ENCODE data around the gene AP1M2. TPM values are rescaled to one million over a fixed set of nuclear protein-coding genes. Genes with fewer than 3 reads are reported as not detected.

Gene AP1M2
- total RNA-seq, 2 donors from 2014 or later = 4.8 TPM; not detected in 1

GRCh38 chr19:10560154-10560553 is 27.0 kb downstream of the AP1M2 start:
- H3K9me3 ChIP-seq = no peaks in the 10 kb centered on the region
- peaks cover 0 to 8% of the 10 kb centered on the region in 2 donors for H3K4me1 ChIP-seq
- H3K4me3 ChIP-seq = no peak overlapping the region
- H3K36me3 ChIP-seq = peaks cover 48% of the 10 kb centered on the region
- TF ChIP-seq CTCF (IDR thresholded peaks at IDR 0.05) = no peak
- no peaks in the 10 kb centered on the region for H3K27me3 ChIP-seq
- no peak for DNase-seq (ENCODE audit: low spot score)
- no peak overlapping the region for H3K27ac ChIP-seq

GRCh38 chr19:10557603-10558197 is 29.4 kb downstream of the AP1M2 start:
- H3K27ac ChIP-seq = no peak overlapping the region
- H3K27me3 ChIP-seq = no peaks in the 10 kb centered on the region
- no peak for DNase-seq (ENCODE audit: low spot score)
- no peaks in the 10 kb centered on the region for H3K9me3 ChIP-seq
- H3K4me3 ChIP-seq = no peak overlapping the region
- H3K4me1 ChIP-seq = no peaks in the 10 kb centered on the region
- H3K36me3 ChIP-seq = peaks cover 73% of the 10 kb centered on the region
- no peak for TF ChIP-seq CTCF (IDR thresholded peaks at IDR 0.05)

GRCh38 chr19:10555610-10555973 is 31.5 kb downstream of the AP1M2 start:
- H3K36me3 ChIP-seq = peaks cover 91% of the 10 kb centered on the region

GRCh38 chr19:10554760-10555609 is 32.1 kb downstream of the AP1M2 start:
- Histone ChIP-seq H3K27ac (no peak overlapping the region), H3K4me3 (no peak overlapping the region), H3K36me3 (peaks cover 89% of the 10 kb centered on the region), H3K4me1 (no peaks in the 10 kb centered on the region), H3K27me3 (no peaks in the 10 kb centered on the region), H3K9me3 (no peaks in the 10 kb centered on the region)
- DNase-seq (ENCODE audit: low spot score) = no peak
- TF ChIP-seq CTCF (IDR thresholded peaks at IDR 0.05) = no peak

More at GRCh38 chr19:10555610-10555973, 31.5 kb downstream of the AP1M2 start:
- H3K4me3 ChIP-seq = no peak overlapping the region
- no peaks in the 10 kb centered on the region for H3K4me1 ChIP-seq
- no peak for DNase-seq (ENCODE audit: low spot score)
- TF ChIP-seq CTCF (IDR thresholded peaks at IDR 0.05) = no peak
- no peak overlapping the region for H3K27ac ChIP-seq
- no peaks in the 10 kb centered on the region for H3K9me3 ChIP-seq
- no peaks in the 10 kb centered on the region for H3K27me3 ChIP-seq

GRCh38 chr19:10553943-10554381 is 33.1 kb downstream of the AP1M2 start:
- H3K9me3 ChIP-seq = no peaks in the 10 kb centered on the region
- H3K27me3 ChIP-seq = no peaks in the 10 kb centered on the region
- H3K4me3 ChIP-seq = no peak overlapping the region
- no peak overlapping the region for H3K27ac ChIP-seq
- no peak for DNase-seq (ENCODE audit: low spot score)
- peaks cover 89% of the 10 kb centered on the region for H3K36me3 ChIP-seq
- H3K4me1 ChIP-seq = no peaks in the 10 kb centered on the region
- TF ChIP-seq CTCF (IDR thresholded peaks at IDR 0.05) = no peak

All from right atrium auricular region (tissue), 2 donors.